ENCODE results near the gene ENPP7.

ENPP7 gene
- 0 reads per million in 4 experiments for total RNA-seq

GRCh38 chr17:79730769-79731483 lies at the start of gene ENPP7:
Gene ENPP7 (plus strand): TSS chr17:79730943. CDS start chr17:79731140, 197 bp downstream.
- no peak for DNase-seq

- DNase-seq: no peak
These were observed 49.6 kb upstream of the ENPP7 start for GRCh38 chr17:79681101-79681621.

GRCh38 chr17:79681628-79682261 lies 49.0 kb upstream of the ENPP7 start:
- no peak for DNase-seq

GRCh38 chr17:79683365-79683764 lies 47.4 kb upstream of the ENPP7 start:
- DNase-seq: no peak

- no peak for DNase-seq
These were observed 46.4 kb upstream of the ENPP7 start for GRCh38 chr17:79684132-79684985.

- DNase-seq: no peak
These were observed 45.6 kb upstream of the ENPP7 start for GRCh38 chr17:79685121-79685520.

- no peak for DNase-seq
These were observed 44.3 kb upstream of the ENPP7 start for GRCh38 chr17:79686476-79686875.

GRCh38 chr17:79690466-79690865 lies 40.3 kb upstream of the ENPP7 start:
- no peak for DNase-seq

GRCh38 chr17:79690988-79691836 lies 39.5 kb upstream of the ENPP7 start:
- no peak for DNase-seq

- no peak for DNase-seq
These were observed 38.8 kb upstream of the ENPP7 start for GRCh38 chr17:79691931-79692330.

- DNase-seq: no peak
These were observed 37.3 kb upstream of the ENPP7 start for GRCh38 chr17:79693419-79693818.

- DNase-seq: no peak
These were observed 35.4 kb upstream of the ENPP7 start for GRCh38 chr17:79695293-79695790.

- no peak for DNase-seq
These were observed 34.7 kb upstream of the ENPP7 start for GRCh38 chr17:79695797-79696609.

GRCh38 chr17:79696610-79696982 lies 34.1 kb upstream of the ENPP7 start:
- DNase-seq: no peak

- DNase-seq: no peak
These were observed 32.4 kb upstream of the ENPP7 start for GRCh38 chr17:79698146-79698846.

GRCh38 chr17:79699386-79700036 lies 31.2 kb upstream of the ENPP7 start:
- no peak for DNase-seq

- DNase-seq: no peak
These were observed 30.2 kb upstream of the ENPP7 start for GRCh38 chr17:79700592-79700991.

- no peak for DNase-seq
These were observed 28.7 kb upstream of the ENPP7 start for GRCh38 chr17:79702034-79702433.

- DNase-seq: no peak
These were observed 28.1 kb upstream of the ENPP7 start for GRCh38 chr17:79702550-79703236.

Measured in effector CD8-positive, alpha-beta T cell (primary cell).